CD4-positive, alpha-beta T cell treated with Interleukin-6 at 100 ng/mL for 8 hours (primary cell): ENCODE results near the gene GRM8.
"Not testable (repeated sequence)": the region's sequence is repeated elsewhere in the genome, so short reads cannot be mapped to it uniquely, and the experiment has no call there.

Source experiments
- DNase-seq: peaks from one replicate; pipeline ENCODE4 v3.0.0-alpha.2; 2020; ENCODE audit warnings: mixed read lengths, low spot score

GRM8 gene

GRCh38 chr7:127029823-127030222, 222.9 kb downstream of the GRM8 start:
- no peak for DNase-seq

GRCh38 chr7:127021857-127022256, 230.9 kb downstream of the GRM8 start:
- DNase-seq: no peak

GRCh38 chr7:127021019-127021738, 231.6 kb downstream of the GRM8 start:
- no peak for DNase-seq

DNA sequence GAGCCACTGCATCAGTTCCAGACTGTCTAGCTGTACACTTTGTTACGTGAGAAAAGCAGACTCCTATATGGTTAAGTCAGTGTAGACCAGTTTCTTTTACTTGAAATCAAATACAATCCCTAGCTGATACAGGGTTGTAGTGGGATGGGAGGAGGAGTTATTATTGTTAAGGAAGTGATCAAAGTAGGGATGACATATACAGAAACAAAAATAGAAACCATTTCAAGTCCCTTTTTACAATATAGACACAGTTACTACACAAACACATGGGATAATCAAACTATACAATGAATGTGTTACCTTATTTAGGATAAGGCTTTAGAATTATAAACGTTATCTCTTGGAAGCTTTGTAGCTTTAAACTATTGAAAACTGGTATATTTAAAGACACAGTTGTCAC, 233.9 kb downstream of the GRM8 start:
- no peak for DNase-seq

- no peak for DNase-seq
Measured at GRCh38 chr7:127017196-127017595, 235.5 kb downstream of the GRM8 start.

DNA sequence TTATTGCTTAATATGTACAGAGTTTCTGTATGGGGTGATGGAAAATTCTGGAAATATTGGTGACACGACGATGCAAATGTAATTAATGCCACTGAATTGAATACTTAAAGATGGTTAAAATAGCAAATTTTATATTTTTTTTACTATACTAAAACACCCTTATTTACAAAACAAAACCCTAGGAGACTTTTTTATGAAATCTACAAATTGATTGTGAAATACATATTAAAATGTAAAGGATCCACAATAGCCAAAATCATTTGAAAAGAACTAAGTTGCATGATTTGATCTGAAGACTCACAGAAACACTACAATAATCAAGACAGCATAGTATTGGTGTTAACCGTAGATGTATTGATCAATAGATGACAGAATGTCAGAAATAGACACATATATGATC, 252.0 kb downstream of the GRM8 start:
- DNase-seq: no peak

GRCh38 chr7:126996659-126997058, 256.1 kb downstream of the GRM8 start:
- DNase-seq: no peak

DNA sequence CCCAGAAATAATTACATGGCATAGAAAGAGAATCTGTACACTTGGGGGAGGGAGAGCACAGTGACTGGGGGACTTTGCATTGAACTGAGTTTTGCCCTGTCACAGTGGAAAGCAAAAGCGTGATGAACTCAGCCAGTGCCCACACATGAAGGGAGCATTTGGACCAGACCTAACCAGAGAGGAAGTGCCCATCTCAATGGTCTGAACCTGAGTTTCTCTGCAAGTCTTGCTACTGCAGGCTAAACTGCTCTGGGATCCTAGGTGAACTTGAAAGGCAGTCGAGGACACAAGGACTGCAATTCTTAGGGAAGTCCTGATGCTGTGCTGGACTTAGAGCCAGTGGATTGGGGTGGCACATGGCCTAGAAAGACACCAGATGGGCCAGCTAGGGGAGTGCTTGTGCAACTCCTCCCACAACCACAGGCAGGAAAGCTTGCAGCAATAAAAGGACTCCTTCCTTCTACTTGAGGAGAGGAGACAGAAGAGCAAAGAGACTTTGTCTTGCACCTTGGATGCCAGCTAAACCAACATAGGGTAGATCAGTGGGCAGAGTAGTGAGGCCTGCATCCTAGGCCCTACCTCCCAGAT, 259.0 kb downstream of the GRM8 start:
- DNase-seq: no peak

- DNase-seq: no peak
Measured at GRCh38 chr7:126988022-126988421, 264.7 kb downstream of the GRM8 start.

DNA sequence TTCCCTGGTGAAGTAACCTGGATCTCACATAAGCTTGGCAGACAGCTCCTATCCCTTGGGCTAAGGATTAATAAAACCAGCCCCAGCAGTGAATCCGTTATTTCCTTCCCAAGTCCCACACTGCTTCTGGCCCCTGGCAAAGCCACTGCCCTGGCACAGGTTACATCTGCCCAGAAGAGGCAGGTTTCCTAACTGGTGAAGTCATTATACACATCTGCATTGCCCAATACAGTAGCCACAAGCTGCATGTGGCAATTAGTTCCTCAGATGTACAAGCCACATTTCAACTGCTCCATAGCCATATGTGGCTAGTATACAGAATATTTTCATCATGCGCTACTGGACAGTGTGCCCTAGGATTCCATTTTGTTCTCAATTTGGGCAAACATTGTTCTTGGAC, 273.0 kb downstream of the GRM8 start:
- DNase-seq: no peak

GRCh38 chr7:126978865-126979264, 273.9 kb downstream of the GRM8 start:
- DNase-seq: no peak

- no peak for DNase-seq
Measured at GRCh38 chr7:126973066-126973465, 279.7 kb downstream of the GRM8 start.

DNA sequence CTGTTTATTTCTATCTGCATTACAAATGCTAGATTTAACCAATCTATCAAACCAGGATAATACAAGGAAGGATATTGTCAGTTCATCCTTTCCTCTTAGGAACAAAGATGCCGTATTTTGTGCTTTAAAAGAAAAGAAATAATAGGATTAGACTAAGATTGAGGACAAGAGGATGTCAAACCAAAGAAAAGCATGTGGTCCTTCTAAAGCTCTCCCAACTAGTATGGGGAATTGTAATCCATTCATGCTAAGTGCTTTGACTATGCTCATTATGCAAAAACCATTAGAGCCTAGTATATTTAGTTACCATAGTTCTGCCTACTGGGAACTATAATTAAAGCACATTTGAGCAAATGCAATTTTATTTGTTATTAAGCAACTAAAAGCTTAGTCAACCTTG, 280.2 kb downstream of the GRM8 start:
- no peak for DNase-seq

- no peak for DNase-seq
Measured at GRCh38 chr7:126959649-126960048, 293.1 kb downstream of the GRM8 start.

DNA sequence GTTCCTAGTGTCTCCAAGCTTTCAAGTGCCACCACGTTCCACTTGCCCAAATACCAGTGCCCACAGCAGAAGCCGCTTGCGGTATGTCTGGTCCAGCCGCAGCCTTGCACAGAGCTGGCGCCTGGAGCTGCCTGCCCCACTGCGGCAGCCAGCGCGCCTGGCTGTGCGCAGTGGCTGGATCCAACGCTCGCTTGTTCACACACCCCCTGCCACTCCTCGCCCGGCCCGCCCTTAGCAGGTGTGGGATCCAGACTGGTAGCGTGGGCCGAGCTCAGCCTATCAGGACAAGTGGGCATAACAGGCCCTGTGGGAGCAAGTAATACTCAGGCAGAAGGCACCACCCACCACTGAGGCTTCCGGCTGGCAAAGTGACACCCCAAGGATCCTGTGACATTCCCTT, 294.4 kb downstream of the GRM8 start:
- DNase-seq: no peak

- no peak for DNase-seq
Measured at GRCh38 chr7:126957443-126957842, 295.3 kb downstream of the GRM8 start.

DNA sequence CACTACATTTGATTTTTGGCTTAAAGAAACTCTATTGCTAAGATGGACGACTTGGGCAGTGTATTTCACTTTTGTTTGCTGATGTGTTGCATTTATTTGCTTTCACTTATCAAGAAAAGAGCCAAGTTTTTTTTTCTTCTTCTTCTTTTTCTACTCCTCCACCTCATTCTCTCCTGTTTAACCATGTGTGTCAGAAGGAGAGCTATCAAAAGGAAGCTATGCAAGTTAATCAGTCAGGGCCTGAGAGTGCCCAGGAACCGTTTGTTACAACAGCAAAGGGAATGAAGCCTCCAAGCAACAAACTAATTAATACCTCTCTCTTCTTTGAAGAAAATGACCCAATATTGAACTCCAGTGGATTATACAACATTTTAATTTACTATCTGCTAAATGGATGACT, 299.3 kb downstream of the GRM8 start:
- DNase-seq: no peak

GRCh38 chr7:126948664-126949063, 304.1 kb downstream of the GRM8 start:
- no peak for DNase-seq

DNA sequence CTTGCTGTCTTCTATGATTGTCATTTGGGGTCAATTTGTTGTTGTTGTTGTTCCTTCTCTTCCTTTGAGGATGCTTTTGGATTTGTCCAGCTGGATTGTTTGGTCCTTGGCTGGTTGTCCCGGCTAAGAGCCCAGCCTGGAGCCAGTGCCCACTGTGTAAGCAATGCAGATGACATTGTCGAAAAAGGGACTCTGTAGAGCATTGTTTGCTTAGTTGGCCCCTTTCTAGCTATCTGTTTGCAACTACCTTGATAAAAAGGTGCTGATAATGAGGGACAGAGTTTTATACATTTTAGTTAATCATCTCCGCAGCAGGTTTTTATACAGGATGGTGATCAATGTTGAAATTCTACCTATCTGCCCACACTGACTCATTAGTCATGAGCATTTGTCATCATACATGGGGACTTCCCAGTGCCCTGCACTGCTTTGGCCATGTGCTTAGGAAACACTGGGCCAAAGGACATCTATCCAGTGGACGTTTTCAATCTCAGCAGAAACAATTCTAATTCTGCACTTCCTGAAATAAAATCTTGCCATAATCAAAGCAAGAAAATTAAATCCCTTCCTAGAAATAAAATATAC, 311.9 kb downstream of the GRM8 start:
- no peak for DNase-seq

DNA sequence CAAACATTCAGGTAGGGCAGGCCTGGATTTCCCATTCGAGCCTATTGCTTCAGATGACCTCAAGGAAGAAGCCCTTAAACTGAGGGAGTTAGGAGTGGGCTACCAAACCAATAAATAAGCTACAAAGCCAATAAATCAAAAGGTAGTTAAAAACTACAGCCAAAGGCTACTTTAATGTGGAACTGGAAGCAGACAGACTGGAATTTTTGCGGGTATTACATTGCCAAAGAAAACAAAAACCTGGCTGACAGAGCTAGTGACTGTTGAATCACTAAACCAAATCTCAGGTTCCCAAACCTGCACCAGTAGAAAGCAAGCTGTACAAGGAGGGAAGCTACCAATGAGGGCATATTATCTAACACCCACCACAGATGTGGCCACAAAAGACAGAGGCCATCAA, 315.6 kb downstream of the GRM8 start:
- no peak for DNase-seq

GRCh38 chr7:126931581-126931980, 321.2 kb downstream of the GRM8 start:
- no peak for DNase-seq

DNA sequence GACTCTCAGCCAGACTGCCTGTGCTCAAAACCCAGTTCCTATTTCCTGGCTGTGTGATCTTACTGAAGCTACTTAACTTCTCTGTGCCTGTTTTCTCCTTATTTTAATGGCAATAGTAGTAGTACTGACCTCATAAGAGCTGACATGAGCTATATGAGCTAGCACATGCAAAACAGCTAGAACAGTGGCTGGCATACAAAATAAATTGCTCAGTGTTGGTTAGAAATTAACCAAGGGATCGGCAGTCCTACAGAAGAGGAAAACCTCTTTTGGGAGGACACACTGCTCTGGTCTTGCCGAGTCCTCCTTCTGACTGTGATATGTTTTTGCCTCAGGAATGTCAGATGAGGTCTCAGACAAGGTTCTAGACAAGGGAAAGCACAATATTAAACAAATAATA, 322.6 kb downstream of the GRM8 start:
- DNase-seq: no peak

- DNase-seq: no peak
Measured at GRCh38 chr7:126924477-126924876, 328.3 kb downstream of the GRM8 start.

DNA sequence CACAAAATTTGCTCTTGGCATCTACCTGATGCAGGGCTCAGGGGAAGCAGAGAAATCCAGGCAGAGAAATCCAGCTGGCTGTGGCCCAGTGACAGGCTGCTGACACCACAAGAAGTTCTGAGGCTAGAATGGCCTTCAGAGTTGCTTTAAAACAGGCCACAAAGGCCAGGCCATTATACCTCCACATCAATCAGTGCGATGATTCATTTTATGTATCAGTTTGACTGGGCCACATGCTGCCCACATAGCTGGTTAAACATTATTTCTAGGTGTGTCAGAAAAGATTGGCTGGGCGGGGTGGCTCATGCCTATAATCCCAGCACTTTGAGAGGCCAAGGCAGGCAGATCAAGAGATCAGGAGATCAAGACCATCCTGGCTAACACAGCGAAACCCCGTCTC, 341.1 kb downstream of the GRM8 start:
- DNase-seq: not testable (repeated sequence)
